ENCODE measurements around the gene MMD.

GRCh38 chr17:55441544-55441943 lies 19.9 kb upstream of the MMD start:
- TF ChIP-seq POLR2AphosphoS5 (IDR thresholded peaks at IDR 0.05; ENCODE audit: low read depth, low read length) (no peak), SPI1 (IDR thresholded peaks at IDR 0.05; ENCODE audit: low read depth, low read length) (no peak), POLR2A (IDR thresholded peaks at IDR 0.05; ENCODE audit: low read depth, low read length) (no peak)
